GM23338 (cell line): ENCODE results near the gene L3MBTL1. TPM values are rescaled to one million over a fixed set of nuclear protein-coding genes. Genes with fewer than 3 reads are reported as not detected.

Experiments
- CREB1 ChIP-seq: fragments of 250-450 bp; sonication (Bioruptor Pico); IDR thresholded peaks from 2 replicates; pipeline ENCODE4 v1.5.0; 2020; ENCODE audit warnings: low read depth, mild to moderate bottlenecking, moderate library complexity
- EZH2phosphoT487 ChIP-seq: fragments of 200-600 bp; sonication (generic); IDR thresholded peaks from one replicate; pipeline ENCODE4 v1.8.1; 2018; ENCODE audit warnings: antibody characterized with exemption; ENCODE audit not compliant: unreplicated experiment
- POLR2AphosphoS5 ChIP-seq: IDR thresholded peaks from 2 replicates; pipeline ENCODE4 v1.6.1; 2016; ENCODE audit warnings: antibody characterized with exemption, low read depth
- ZNF114 ChIP-seq: fragments of 250-450 bp; sonication (Bioruptor Pico); IDR thresholded peaks from 2 replicates; pipeline ENCODE4 v1.5.0; 2020; ENCODE audit warnings: mild to moderate bottlenecking, moderate library complexity
- polyA plus RNA-seq: library from polyadenylated mRNA; unstranded; fragments of >200 nt; fragmentation: Nextera tagmentation; extraction: Ambion mirVana; gene quantifications from 2 replicates; pipeline ENCODE4 v1.2.1, GENCODE V29; 2016
- total RNA-seq: library from RNA; depleted of rRNA; stranded (reverse); fragments of >200 nt; shearing (Covaris generic); gene quantifications from 2 replicates; pipeline ENCODE4 v1.2.3, GENCODE V29; 2014
- TF ChIP-seq, protein P1 (sequence below): fragments of 250-450 bp; sonication (Bioruptor Pico); IDR thresholded peaks from 2 replicates; pipeline ENCODE4 v1.5.0; 2020; ENCODE audit warnings: mild to moderate bottlenecking, moderate library complexity
- TF ChIP-seq, protein P2 (sequence below): IDR thresholded peaks from one replicate; pipeline ENCODE4 v1.6.1; 2018; ENCODE audit warnings: antibody characterized with exemption; ENCODE audit not compliant: unreplicated experiment
- TF ChIP-seq, protein P3 (sequence below): IDR thresholded peaks from 2 replicates; pipeline ENCODE4 v1.6.1; 2016; ENCODE audit warnings: antibody characterized with exemption

The L3MBTL1 gene
- total and polyA plus RNA-seq, 2 experiments from 2014 or later: 6.5 to 33.6 TPM

DNA sequence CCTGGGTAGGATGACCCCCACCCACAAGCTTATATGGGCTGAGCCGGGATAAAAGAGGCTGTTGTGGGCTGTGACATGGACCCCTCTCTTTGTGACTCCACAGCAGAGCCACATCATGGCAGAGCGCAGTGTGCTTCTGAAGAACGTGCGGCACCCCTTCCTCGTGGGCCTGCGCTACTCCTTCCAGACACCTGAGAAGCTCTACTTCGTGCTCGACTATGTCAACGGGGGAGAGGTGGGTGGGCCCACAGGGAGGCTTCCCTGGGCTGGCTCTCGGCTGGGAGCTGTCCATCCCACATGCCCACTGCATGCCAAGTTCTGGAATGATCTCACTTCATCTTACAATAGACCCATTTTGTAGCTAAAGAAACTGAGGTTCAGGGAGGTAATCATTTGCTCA, 61.8 kb downstream of the L3MBTL1 start (continued):
- TF ChIP-seq, protein P1, sequence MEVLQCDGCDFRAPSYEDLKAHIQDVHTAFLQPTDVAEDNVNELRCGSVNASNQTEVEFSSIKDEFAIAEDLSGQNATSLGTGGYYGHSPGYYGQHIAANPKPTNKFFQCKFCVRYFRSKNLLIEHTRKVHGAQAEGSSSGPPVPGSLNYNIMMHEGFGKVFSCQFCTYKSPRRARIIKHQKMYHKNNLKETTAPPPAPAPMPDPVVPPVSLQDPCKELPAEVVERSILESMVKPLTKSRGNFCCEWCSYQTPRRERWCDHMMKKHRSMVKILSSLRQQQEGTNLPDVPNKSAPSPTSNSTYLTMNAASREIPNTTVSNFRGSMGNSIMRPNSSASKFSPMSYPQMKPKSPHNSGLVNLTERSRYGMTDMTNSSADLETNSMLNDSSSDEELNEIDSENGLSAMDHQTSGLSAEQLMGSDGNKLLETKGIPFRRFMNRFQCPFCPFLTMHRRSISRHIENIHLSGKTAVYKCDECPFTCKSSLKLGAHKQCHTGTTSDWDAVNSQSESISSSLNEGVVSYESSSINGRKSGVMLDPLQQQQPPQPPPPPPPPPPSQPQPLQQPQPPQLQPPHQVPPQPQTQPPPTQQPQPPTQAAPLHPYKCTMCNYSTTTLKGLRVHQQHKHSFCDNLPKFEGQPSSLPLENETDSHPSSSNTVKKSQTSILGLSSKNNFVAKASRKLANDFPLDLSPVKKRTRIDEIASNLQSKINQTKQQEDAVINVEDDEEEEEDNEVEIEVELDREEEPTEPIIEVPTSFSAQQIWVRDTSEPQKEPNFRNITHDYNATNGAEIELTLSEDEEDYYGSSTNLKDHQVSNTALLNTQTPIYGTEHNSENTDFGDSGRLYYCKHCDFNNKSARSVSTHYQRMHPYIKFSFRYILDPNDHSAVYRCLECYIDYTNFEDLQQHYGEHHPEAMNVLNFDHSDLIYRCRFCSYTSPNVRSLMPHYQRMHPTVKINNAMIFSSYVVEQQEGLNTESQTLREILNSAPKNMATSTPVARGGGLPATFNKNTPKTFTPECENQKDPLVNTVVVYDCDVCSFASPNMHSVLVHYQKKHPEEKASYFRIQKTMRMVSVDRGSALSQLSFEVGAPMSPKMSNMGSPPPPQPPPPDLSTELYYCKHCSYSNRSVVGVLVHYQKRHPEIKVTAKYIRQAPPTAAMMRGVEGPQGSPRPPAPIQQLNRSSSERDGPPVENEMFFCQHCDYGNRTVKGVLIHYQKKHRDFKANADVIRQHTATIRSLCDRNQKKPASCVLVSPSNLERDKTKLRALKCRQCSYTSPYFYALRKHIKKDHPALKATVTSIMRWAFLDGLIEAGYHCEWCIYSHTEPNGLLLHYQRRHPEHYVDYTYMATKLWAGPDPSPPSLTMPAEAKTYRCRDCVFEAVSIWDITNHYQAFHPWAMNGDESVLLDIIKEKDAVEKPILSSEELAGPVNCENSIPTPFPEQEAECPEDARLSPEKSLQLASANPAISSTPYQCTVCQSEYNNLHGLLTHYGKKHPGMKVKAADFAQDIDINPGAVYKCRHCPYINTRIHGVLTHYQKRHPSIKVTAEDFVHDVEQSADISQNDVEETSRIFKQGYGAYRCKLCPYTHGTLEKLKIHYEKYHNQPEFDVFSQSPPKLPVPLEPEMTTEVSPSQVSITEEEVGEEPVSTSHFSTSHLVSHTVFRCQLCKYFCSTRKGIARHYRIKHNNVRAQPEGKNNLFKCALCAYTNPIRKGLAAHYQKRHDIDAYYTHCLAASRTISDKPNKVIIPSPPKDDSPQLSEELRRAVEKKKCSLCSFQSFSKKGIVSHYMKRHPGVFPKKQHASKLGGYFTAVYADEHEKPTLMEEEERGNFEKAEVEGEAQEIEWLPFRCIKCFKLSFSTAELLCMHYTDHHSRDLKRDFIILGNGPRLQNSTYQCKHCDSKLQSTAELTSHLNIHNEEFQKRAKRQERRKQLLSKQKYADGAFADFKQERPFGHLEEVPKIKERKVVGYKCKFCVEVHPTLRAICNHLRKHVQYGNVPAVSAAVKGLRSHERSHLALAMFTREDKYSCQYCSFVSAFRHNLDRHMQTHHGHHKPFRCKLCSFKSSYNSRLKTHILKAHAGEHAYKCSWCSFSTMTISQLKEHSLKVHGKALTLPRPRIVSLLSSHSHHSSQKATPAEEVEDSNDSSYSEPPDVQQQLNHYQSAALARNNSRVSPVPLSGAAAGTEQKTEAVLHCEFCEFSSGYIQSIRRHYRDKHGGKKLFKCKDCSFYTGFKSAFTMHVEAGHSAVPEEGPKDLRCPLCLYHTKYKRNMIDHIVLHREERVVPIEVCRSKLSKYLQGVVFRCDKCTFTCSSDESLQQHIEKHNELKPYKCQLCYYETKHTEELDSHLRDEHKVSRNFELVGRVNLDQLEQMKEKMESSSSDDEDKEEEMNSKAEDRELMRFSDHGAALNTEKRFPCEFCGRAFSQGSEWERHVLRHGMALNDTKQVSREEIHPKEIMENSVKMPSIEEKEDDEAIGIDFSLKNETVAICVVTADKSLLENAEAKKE: no peak
- TF ChIP-seq, protein P2, sequence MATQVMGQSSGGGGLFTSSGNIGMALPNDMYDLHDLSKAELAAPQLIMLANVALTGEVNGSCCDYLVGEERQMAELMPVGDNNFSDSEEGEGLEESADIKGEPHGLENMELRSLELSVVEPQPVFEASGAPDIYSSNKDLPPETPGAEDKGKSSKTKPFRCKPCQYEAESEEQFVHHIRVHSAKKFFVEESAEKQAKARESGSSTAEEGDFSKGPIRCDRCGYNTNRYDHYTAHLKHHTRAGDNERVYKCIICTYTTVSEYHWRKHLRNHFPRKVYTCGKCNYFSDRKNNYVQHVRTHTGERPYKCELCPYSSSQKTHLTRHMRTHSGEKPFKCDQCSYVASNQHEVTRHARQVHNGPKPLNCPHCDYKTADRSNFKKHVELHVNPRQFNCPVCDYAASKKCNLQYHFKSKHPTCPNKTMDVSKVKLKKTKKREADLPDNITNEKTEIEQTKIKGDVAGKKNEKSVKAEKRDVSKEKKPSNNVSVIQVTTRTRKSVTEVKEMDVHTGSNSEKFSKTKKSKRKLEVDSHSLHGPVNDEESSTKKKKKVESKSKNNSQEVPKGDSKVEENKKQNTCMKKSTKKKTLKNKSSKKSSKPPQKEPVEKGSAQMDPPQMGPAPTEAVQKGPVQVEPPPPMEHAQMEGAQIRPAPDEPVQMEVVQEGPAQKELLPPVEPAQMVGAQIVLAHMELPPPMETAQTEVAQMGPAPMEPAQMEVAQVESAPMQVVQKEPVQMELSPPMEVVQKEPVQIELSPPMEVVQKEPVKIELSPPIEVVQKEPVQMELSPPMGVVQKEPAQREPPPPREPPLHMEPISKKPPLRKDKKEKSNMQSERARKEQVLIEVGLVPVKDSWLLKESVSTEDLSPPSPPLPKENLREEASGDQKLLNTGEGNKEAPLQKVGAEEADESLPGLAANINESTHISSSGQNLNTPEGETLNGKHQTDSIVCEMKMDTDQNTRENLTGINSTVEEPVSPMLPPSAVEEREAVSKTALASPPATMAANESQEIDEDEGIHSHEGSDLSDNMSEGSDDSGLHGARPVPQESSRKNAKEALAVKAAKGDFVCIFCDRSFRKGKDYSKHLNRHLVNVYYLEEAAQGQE: no peak
- TF ChIP-seq ZNF114 (CRISPR knock-in tag): no peak
- TF ChIP-seq EZH2phosphoT487: no peak
- TF ChIP-seq, protein P3, sequence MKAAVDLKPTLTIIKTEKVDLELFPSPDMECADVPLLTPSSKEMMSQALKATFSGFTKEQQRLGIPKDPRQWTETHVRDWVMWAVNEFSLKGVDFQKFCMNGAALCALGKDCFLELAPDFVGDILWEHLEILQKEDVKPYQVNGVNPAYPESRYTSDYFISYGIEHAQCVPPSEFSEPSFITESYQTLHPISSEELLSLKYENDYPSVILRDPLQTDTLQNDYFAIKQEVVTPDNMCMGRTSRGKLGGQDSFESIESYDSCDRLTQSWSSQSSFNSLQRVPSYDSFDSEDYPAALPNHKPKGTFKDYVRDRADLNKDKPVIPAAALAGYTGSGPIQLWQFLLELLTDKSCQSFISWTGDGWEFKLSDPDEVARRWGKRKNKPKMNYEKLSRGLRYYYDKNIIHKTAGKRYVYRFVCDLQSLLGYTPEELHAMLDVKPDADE: no peak
- no peak for TF ChIP-seq POLR2AphosphoS5
- no peak for TF ChIP-seq CREB1
